Transverse colon (tissue), 4 donors: ENCODE data around the gene KCNE4.

Experiments used
- EP300 ChIP-seq: sonication (generic); formaldehyde crosslinking; IDR thresholded peaks from one replicate; pipeline ENCODE4 v1.6.1; 2017; ENCODE audit warnings: antibody characterized with exemption, low read depth
- POLR2A ChIP-seq: fragments of 450-650 bp; IDR thresholded peaks from one replicate; pipeline ENCODE4 v1.6.1; 2016; ENCODE audit warnings: antibody characterized with exemption, mild to moderate bottlenecking, moderate library complexity
- POLR2AphosphoS5 ChIP-seq, 3 donors: sonication (generic); formaldehyde crosslinking; IDR thresholded peaks; one replicate each; pipeline ENCODE4 v1.6.1; 2016; ENCODE audit warnings: antibody characterized with exemption in 3 of 3
- TF ChIP-seq, protein P1 (sequence below), 5 experiments: fragments of 200-600 bp in 3 of 5; fragments of 450-650 bp in 2 of 5; sonication (generic) in 3 of 5; IDR thresholded peaks; 1 replicate in 2 of 5; 2 replicates in 3 of 5; pipeline ENCODE4 v1.5.1; 2016 to 2017; ENCODE audit warnings: antibody characterized with exemption in 5 of 5, inconsistent platforms in 3 of 5, mild to moderate bottlenecking in 2 of 5, moderate library complexity in 1 of 5

DNA sequence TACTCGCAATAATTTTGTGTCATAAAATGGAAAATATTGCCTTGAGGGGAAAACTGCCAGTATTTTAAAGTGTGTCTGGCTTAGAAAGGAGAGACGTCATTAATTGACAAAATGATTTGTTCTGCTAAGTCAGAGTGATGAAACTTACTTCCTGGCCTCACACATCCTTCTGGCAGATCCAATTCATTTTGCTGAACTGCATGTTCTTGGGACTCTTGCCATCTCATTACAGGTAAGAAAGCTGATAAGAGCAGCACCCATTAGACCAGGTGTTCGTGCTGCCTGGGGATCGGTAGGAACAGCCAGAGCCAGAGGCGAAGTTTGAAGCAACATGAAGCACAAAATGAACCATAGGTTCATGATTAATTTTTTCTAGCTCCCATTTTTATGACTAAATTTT lies 38.0 kb downstream of the KCNE4 start:
- TF ChIP-seq EP300 (no peak), POLR2A (no peak), POLR2AphosphoS5 (IDR thresholded peaks at IDR 0.05) (no peak)
- TF ChIP-seq, protein P1, sequence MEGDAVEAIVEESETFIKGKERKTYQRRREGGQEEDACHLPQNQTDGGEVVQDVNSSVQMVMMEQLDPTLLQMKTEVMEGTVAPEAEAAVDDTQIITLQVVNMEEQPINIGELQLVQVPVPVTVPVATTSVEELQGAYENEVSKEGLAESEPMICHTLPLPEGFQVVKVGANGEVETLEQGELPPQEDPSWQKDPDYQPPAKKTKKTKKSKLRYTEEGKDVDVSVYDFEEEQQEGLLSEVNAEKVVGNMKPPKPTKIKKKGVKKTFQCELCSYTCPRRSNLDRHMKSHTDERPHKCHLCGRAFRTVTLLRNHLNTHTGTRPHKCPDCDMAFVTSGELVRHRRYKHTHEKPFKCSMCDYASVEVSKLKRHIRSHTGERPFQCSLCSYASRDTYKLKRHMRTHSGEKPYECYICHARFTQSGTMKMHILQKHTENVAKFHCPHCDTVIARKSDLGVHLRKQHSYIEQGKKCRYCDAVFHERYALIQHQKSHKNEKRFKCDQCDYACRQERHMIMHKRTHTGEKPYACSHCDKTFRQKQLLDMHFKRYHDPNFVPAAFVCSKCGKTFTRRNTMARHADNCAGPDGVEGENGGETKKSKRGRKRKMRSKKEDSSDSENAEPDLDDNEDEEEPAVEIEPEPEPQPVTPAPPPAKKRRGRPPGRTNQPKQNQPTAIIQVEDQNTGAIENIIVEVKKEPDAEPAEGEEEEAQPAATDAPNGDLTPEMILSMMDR (IDR thresholded peaks at IDR 0.05): no peak
